Astrocyte (in vitro differentiated cells and primary cell): ENCODE data around the gene NOP58.

ENCODE experiments used
- CTCF ChIP-seq: IDR thresholded peaks from 2 replicates; pipeline ENCODE4 v1.5.1; 2011; ENCODE audit warnings: low read depth, mild to moderate bottlenecking, inconsistent platforms, low read length, moderate library complexity; ENCODE audit not compliant: insufficient read depth
- EZH2 ChIP-seq: IDR thresholded peaks from 2 replicates; pipeline ENCODE4 v1.6.1; 2012; ENCODE audit warnings: mild to moderate bottlenecking, low read length, inconsistent platforms; ENCODE audit not compliant: insufficient read depth

GRCh38 chr2:202344178-202344577, 78.6 kb downstream of the NOP58 start:
- TF ChIP-seq EZH2 (no peak), CTCF (no peak)
